HG03139 (cell line): ENCODE measurements around the gene LRIG1.
A peak's percentile ranks its signal among the peaks of the same experiment; 100 is the strongest.

Experiments used
- ATAC-seq: cut with Tn5 transposase; IDR thresholded peaks from one replicate; pipeline ENCODE4 v1.9.1; 2021; ENCODE audit not compliant: unreplicated experiment

The LRIG1 gene

DNA sequence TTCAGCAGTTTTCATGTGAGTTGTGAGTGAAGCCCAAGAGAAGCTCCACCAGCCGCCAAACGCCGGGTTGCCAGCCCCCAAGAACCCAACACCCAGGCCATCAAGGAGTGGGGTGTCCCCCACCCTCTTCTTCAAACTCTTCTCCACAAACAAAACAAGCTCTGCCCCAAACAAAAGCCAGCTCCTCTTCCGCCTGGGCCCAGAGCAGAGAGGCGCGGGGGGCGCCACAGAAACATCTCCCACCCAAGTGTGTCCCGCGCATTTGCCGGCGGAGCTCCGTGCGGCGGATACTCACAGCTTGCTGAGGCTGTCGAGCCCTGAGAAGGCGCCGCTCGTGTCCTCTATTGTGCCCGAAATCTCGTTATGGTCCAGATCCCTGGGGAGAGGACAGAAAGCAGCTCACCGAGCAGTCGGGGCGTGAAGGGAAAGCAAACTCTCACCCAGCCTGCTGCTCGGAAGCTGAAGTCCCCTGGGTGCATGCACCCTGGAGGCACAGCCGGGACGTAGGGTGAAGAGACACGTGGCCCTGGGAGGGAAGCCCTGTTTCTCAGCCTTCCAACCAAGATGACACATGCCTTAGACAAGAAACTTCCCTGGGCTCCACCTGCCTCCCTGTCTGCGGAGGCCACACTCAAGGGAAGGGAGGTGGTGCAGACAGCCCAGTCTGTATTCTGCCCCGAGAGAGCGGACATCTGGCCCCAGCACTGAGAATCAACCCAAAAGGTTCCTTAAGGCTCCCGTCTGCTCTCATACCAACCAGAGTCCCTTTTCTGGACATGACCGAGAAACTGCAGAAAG is 95.7 kb downstream of the LRIG1 start:
- no peak for ATAC-seq

DNA sequence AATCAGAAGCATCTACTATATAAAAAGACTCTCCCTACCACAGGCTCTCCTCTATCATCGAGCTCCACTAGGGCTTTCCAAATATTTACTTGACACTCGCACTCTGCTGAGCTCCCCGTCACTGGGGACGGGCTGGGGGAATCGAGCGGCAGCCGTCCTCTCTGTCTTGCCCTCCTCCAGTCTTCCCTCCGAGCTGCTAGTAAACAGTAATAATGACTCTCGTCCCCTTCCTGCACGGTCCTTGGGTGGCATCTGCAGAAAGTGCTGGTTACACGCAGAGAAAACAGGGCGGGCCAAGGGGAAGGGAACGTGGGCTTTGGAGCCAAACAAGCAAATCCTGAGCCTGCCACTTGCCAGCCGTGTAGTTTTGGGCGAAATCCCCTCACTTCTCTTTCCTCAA is 96.6 kb downstream of the LRIG1 start:
- ATAC-seq: no peak

DNA sequence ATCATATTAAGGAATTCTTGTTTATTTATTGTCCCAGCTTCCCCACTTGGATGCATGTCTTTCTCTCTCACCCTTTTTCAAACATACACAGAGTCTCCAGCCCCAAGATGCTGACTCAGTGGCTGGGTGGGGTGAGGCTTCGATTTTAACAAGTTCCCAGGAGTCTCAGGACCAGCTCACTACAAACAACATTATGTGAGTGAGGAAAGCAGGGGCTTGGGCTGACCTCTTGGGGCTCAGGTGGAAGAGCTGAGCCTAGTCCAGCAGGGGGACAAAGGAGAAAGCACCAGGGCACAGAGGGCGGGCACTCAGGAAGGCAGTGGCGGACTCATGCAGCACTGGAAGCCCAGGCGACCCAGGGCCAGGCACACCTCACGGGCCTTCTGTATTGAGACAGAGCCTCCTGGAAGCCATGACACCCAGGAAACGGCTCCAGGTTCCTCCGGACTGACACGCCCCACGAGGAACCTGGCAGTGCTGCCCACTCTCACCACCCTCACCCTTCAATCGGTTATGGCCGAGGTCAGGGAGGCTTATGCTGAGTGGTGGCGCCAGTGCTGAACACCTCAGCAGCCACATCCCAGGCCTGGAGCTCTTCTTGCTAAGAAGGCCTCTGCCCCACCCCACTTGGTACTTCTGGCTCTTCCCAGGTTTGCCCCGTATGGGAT is 97.4 kb downstream of the LRIG1 start:
- ATAC-seq: no peak

DNA sequence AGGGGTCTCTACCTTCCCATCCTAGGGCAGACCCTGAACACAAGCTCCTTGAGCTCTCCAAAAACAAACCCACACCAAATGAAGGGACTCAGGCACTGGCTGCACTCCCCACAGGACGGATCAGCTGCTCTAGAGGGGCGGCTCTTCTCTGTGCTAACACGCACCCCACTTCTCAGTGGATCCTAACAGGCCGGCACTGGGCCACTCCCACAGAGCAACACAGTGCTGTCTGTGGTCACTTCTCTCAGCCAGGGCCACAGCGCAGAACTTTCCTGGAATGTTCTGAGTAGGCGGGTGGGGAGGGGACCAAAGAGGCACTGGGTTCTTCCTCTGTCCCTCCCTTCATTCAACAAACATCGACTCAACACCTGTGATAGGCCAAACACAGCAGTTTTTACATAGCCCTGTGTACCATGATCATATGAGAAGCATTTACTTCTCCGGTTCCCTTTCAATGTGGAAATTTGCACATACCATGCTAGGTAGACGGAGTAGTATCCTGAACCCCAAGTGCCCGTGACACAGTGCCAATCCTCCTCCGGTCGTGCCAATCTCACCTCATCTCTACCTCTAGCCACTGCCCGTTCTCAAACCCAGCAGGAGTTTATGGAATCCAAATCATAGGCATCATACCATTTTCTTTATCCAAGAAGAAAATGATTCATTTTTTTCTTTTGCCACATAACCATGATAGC is 98.1 kb downstream of the LRIG1 start:
- ATAC-seq: no peak

DNA sequence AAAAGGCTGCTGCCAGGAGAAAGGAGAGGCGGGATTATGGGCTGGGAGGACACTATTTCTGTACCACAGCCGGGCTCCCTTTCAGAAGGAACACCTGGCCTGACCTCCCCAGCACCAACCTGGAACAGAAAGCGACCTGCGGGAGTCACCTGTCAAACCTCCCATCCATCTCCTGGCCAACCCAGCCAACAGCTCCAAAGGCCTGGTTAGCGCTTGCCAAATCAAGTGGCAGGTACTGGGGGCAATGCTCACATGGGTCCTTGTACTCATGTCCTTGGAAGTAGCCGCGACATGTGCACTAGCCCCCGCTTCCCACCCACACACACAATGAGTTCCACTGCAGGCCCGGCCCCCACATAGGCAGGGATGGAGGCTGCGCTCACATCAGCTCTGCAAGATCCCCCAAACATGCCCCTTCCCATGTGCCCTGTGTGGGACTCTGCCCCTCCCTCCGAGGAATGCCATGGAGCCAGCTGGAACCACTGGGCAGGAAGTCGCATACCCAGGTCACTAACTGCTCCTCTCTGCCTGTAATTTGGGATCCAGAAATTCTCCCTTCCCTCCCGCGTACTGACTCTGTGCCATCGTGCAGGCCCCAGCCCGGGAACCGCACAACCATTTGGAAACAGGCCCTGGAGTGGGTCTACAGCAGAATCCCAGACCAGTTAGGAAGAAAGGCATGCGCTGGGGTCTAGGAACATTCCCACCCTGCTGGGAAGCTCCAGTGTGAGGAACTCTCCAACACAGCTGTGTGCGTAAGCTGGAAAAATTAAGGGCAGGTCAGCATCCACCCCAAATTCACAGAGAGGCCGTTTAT is 98.9 kb downstream of the LRIG1 start:
- ATAC-seq: no peak

DNA sequence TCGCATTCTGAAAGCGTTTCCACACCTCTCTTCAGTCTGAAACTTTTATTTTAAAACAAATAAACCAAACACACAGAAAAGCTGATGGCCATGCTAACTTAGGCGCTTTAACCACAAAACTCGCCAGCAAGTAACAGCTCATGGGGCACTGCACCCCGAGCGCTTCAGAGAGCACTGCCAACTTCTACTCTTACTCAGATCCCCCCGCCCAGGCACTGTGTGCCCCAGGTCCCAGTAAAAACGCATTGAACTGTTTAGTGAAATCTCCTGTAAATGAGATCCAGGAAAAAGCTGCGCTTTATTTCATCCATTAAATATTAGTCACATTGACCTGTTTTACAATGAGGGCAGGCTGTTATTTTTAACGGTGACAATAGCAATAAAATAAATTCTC is 99.7 kb downstream of the LRIG1 start:
- ATAC-seq: no peak

DNA sequence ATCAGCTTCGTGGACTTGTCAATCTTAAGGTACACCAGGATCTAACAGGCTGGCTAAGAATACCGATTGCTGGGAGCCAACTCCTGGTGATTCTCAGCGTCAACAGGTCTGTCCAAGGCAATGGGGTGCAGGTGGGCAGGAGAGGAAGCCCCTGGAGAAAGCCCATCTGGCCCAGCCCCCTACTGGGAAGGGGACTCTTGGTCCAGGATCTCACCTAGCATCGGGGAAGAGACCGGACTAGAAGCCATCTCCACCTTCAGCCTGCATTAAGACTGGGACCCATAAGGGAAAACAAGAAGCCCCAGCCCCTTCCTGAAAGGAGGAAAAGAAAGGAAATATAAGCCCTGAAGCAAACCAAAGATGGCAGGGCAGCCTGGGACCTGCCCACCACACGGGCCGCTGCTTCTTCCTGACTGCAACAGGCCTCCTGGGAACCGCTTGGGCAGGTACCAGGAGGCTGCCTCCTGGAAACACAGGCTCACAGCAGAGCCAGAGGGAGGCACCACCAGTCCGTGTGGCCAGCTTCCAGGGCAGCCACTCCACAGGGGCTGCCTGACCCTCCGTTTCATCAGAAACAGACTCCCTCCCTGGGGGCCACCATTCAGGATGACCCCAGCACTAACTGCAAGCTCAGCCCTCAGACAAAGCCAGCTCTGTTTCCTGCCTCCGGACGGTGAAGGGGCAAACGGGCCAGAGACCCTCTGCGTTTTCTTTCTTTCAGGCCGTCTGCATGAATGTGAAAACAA is 100.2 kb downstream of the LRIG1 start:
- no peak for ATAC-seq

DNA sequence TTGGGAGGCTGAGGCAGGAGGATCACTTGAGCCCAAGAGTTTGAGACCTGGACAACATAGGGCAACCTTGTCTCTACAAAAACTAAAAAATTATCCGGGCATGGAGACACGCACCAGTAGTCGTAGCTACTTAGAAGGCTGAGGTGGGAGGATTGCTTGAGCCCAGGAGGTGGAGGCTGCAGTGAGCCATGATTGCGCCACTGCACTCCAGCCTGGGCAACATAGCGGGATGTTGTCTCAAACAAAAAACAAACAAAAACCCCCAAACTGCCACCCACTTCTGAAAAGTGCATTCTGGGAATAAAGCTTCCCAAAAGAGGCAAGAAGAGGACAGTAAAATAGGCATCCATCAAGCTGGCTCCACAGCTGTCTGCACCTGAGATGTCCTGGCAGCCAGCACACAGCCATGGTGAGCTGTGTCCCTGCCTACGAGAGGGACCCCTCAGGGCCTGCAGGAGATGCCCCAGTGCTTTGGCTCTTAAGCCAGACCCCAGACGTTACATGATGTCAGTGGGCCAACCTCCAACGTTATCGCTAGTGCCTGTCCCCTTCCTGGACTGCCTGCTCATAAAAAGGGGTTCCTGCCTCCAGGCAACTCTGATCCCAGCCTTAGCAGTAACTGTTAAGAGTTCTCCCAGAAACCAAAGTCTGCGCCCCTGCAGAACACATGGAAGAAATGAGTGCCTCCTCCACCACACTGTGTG is 101.1 kb downstream of the LRIG1 start:
- no peak for ATAC-seq

DNA sequence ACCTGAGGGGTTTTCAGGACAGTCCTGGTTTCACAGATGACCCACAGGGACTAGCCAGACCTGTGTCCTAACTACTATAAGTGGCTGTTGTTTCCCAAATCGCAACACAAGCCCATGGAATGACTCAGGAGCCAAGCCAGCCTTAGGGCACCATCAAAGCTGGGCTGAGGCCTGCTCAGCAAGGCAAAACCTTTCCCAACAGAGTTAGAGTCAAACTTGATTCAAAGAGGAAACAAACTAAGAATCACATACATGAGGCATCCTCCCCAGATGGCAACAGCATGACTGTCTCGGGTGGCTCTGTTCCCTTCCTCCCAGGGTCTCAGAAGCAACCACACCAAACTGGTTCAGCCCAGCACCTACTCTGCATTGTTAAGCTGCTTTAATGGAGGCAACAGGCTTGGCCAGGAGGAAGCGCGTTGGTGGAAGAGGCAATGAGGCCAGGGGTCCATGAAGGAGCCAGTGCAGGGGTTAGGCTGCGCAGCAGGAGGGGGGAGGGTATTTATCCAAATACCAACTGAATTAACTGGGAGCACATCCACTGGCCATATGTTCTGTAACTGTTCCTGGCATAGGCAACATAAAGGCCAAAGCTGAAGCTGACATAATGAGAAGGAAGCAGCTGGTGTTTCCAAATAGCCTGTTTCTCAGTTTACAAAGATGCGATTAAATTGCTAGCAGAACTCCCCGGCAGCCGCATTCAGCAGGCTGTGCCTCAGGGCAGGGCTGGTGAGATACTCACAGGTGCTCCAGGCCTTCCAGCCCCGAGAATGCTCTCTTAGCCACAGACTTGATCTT is 102.4 kb downstream of the LRIG1 start:
- ATAC-seq: no peak

DNA sequence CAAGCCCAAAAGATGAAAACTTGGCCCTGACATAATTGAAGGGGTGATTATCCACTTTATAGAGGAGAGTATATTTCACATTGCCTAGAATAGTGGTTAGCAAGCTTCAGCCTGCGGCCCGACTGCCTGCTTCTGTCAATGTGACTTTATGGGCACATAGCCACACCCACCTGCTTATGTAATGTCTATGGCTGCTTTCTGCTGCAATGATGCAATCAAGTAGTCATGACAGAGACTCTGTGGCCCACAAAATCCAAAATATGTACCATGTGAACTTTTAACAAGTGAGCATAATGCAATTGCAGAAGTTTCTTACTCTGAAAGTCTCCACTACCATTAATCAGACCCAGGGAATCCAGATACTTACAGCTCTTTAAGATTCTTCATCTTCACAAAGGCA is 103.1 kb downstream of the LRIG1 start:
- no peak for ATAC-seq

DNA sequence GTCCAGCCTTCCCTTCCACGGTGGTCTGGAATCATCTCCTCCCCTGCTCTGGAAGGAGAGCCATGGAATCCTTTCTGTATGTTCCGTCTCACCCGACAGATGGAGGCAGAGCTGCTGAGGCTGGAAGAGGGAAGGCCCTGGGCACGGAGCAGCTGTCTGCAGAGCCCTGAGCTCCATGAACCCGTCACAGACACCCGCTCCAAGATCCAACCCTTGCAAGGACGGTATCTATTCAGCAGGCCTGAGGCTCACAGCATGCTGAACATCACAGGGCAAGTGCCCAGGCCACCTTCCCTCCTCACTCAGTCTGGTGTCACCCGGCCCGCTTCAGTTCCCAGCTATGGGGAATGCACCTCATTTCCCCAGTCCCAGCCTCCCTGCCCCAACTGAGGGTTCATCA is 103.9 kb downstream of the LRIG1 start:
- no peak for ATAC-seq

DNA sequence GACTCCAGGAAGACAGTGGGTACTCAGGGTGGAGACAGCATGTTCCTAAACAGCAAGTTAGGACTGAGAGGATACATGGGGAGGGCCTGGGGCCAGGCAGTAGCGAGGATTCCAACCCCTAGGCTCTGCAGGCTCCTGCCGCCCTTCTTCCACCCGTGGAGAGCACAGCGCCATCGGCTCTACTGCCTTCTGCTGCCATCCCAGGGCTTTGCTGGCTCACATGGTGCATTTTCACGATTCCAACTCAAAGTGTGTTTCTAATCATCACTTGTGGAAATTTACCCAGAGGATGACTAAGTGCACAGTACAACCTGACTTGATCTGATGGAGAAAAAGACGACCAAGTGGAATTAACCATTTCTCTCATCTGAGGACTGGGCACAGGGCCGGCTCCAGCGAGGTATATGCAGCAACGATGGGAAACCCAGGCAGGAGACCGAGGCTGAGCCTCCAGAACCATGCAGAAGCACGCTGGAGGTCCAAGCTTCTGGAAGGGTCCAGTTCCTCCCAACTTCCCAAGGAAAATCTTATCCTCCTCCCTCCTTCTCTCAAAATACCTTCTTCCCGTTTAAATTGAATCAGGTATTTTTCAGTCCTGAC is 104.6 kb downstream of the LRIG1 start:
- no peak for ATAC-seq

DNA sequence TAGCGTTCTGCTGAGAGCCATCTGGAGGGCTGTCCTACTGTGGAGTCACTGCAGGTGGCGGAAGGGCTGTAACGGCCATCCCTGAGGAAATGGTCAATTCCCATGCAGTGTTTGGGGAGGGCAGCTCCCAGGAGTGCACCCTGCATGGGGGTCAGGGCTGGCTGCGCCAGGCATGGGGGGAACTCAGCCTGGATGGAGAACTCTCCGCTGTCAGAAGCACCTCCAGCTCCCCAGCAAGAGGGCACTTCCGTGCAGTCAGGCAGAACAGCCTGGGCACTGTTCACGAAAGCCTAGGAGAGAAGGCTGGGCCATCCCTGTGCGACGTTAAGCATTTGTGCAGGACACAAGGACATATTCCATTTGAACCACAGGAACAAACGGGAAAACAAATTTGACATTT is 105.2 kb downstream of the LRIG1 start:
- no peak for ATAC-seq

DNA sequence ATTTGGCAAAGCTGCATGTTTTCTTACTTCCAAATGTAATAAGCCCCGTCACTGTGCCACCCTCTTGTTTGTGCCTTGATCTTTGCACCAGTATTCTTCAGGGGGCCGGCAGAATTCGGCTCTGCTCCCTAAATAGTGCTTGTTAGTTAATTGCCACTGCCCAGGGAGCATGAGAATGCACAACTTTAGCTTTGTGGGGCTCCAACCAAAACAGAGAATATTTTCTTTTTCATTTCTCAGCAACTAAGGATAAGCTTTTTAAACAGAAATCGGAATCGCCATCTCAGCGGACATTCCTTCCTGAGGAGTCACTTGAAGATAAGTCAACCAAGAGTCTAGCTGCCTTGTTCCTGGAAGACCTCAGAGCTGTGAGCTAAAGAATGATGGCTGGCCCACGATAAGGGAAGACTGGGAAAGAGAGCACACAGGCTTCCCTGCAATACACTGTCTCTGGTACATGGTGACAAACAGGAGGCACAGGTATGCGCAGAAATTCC is 106.0 kb downstream of the LRIG1 start:
- ATAC-seq: no peak

DNA sequence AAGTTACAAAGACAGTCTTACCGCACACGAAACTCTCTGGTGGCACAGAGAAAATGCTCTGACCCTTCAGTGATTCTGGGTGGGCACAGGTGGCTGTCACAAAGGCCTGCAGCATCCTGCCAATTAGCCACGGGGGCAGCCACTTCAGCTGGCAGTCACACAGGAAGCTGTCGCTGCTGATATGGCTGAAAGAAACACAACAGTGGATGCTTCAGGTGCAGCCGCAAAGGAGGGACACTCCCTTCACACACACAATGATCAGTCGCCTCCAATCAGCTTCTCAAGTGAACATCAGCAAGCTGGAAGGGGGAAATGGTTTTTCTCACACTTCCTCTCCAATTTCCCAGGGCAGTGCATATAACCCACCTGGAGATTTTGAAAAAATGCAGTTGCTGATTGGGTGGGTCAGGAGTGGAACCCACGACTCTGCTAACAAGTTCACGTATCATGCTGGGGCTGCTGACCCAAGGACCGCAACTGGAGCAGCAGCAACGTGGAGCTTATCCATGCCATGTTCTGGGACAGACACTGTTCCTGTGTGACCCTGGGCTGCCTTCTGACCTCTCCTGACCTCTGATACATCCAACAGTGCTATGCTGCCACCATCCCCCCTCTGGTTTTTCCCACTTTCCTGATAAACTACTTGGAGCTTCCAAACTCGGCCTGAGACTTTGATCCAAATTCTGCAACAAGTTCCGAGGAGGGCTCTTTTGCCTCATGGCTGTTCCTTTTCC is 106.6 kb downstream of the LRIG1 start:
- peak; percentile 82 for ATAC-seq

DNA sequence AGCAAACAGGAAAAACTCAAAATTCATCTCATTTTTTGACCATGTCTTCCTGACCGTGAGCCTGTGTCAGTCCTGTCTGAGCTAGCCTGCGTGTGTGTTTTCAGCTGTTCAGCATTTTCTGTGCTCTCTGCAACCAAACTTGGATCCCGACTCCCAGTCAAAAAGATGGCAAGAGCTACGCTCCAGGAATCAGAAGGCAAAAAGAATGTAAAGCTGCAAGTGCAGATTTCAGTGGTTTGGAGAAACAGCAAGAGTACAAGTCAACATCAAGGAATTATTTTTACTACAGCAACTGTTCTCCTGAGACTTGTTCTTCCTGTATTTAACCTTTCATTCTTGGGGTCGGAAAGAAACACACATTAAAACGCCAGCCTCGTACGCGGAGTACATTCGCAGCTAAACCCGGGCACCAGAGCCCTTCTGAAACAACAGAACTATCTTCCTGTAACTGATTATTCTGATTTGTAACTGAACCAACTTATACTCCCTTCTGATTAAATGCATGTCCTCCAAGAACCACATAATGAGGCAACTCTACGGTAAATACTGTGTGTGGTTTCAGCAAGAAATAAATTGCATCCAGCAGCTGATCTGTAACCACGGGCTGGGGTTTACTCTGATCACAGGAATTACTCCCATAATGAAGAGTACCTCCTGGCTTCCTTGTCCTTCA is 107.4 kb downstream of the LRIG1 start:
- peak; percentile 12 for ATAC-seq

DNA sequence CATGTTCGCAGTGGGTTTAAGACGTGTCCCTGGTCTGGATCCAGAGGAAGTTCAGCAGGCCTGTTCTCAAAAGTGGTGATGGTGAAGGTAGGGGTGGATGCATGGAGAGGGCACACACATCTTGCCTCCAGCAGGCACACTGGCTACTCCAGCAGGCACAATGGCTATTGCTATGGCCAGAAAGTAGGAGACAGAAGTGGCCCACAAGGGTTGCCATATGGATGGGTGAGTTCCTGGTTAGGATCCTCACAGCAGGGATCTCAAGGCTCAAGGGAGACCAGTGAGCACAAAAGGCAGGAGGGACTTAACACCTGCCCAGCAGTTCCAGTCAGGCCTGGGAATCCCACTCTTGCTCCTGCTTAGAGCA is 107.9 kb downstream of the LRIG1 start:
- ATAC-seq: no peak
